ENCODE measurements around the gene DUSP7. TPM values are rescaled to one million over a fixed set of nuclear protein-coding genes. Genes with fewer than 3 reads are reported as not detected.
"Not testable (repeated sequence)": the region's sequence is repeated elsewhere in the genome, so short reads cannot be mapped to it uniquely, and the experiment has no call there.

Gene DUSP7
- total RNA-seq, 1 donor from 2014 or later, result 25.9 TPM

GRCh38 chr3:52036222-52036694 lies 20.1 kb downstream of the DUSP7 start:
- H3K27me3 Mint-ChIP-seq, result peaks cover 8% of the 10 kb centered on the region
- no peaks in the 10 kb centered on the region for H3K9me3 Mint-ChIP-seq
- H3K4me1 Mint-ChIP-seq (ENCODE audit: unreplicated experiment), result peaks cover 10% of the 10 kb centered on the region
- no peak for DNase-seq (ENCODE audit: extremely low spot score, unreplicated experiment)
- no peaks in the 10 kb centered on the region for H3K36me3 Mint-ChIP-seq
- H3K4me3 Mint-ChIP-seq, result no peak overlapping the region
- no peak overlapping the region for H3K27ac Mint-ChIP-seq
- no peak for TF ChIP-seq CTCF (conservative IDR thresholded peaks at IDR 0.05)

- Mint-ChIP-seq H3K27ac (no peak overlapping the region), H3K9me3 (no peaks in the 10 kb centered on the region), H3K4me3 (no peak overlapping the region), H3K4me1 (ENCODE audit: unreplicated experiment) (no peaks in the 10 kb centered on the region), H3K27me3 (peaks cover 3% of the 10 kb centered on the region), H3K36me3 (no peaks in the 10 kb centered on the region)
- no peak for TF ChIP-seq CTCF (conservative IDR thresholded peaks at IDR 0.05)
- DNase-seq (ENCODE audit: extremely low spot score, unreplicated experiment), result no peak
Observed at GRCh38 chr3:52034651-52035050, 21.7 kb downstream of the DUSP7 start.

GRCh38 chr3:52034212-52034611 lies 22.2 kb downstream of the DUSP7 start:
- TF ChIP-seq CTCF (conservative IDR thresholded peaks at IDR 0.05), result no peak
- Mint-ChIP-seq H3K27ac (no peak overlapping the region), H3K4me1 (ENCODE audit: unreplicated experiment) (peaks cover under 1% of the 10 kb centered on the region), H3K36me3 (no peaks in the 10 kb centered on the region), H3K27me3 (no peaks in the 10 kb centered on the region), H3K4me3 (no peak overlapping the region), H3K9me3 (no peaks in the 10 kb centered on the region)
- DNase-seq (ENCODE audit: extremely low spot score, unreplicated experiment), result no peak

GRCh38 chr3:52033748-52034147 lies 22.6 kb downstream of the DUSP7 start:
- H3K27me3 Mint-ChIP-seq; H3K4me1 Mint-ChIP-seq (ENCODE audit: unreplicated experiment); H3K4me3 Mint-ChIP-seq; H3K27ac Mint-ChIP-seq; H3K36me3 Mint-ChIP-seq; H3K9me3 Mint-ChIP-seq; DNase-seq (ENCODE audit: extremely low spot score, unreplicated experiment): not testable (repeated sequence)

GRCh38 chr3:52032702-52033408 lies 23.5 kb downstream of the DUSP7 start:
- Mint-ChIP-seq H3K36me3 (no peaks in the 10 kb centered on the region), H3K4me1 (ENCODE audit: unreplicated experiment) (peaks cover 4% of the 10 kb centered on the region), H3K27me3 (no peaks in the 10 kb centered on the region), H3K9me3 (no peaks in the 10 kb centered on the region), H3K4me3 (no peak overlapping the region), H3K27ac (no peak overlapping the region)
- TF ChIP-seq CTCF (conservative IDR thresholded peaks at IDR 0.05), result no peak
- DNase-seq (ENCODE audit: extremely low spot score, unreplicated experiment), result no peak

GRCh38 chr3:52031896-52032295 lies 24.5 kb downstream of the DUSP7 start:
- no peak for TF ChIP-seq CTCF (conservative IDR thresholded peaks at IDR 0.05)
- H3K4me3 Mint-ChIP-seq, result no peak overlapping the region
- DNase-seq (ENCODE audit: extremely low spot score, unreplicated experiment), result no peak
- H3K4me1 Mint-ChIP-seq (ENCODE audit: unreplicated experiment), result peaks cover 4% of the 10 kb centered on the region
- no peak overlapping the region for H3K27ac Mint-ChIP-seq
- no peaks in the 10 kb centered on the region for H3K27me3 Mint-ChIP-seq
- H3K36me3 Mint-ChIP-seq, result no peaks in the 10 kb centered on the region
- H3K9me3 Mint-ChIP-seq, result no peaks in the 10 kb centered on the region
